ENCODE measurements around the gene GNG13. TPM values are rescaled to one million over a fixed set of nuclear protein-coding genes. Genes with fewer than 3 reads are reported as not detected.
"Not testable (repeated sequence)": the region's sequence is repeated elsewhere in the genome, so short reads cannot be mapped to it uniquely, and the experiment has no call there.

The GNG13 gene, protein sequence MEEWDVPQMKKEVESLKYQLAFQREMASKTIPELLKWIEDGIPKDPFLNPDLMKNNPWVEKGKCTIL
- total RNA-seq: not detected in 2 replicates

DNA sequence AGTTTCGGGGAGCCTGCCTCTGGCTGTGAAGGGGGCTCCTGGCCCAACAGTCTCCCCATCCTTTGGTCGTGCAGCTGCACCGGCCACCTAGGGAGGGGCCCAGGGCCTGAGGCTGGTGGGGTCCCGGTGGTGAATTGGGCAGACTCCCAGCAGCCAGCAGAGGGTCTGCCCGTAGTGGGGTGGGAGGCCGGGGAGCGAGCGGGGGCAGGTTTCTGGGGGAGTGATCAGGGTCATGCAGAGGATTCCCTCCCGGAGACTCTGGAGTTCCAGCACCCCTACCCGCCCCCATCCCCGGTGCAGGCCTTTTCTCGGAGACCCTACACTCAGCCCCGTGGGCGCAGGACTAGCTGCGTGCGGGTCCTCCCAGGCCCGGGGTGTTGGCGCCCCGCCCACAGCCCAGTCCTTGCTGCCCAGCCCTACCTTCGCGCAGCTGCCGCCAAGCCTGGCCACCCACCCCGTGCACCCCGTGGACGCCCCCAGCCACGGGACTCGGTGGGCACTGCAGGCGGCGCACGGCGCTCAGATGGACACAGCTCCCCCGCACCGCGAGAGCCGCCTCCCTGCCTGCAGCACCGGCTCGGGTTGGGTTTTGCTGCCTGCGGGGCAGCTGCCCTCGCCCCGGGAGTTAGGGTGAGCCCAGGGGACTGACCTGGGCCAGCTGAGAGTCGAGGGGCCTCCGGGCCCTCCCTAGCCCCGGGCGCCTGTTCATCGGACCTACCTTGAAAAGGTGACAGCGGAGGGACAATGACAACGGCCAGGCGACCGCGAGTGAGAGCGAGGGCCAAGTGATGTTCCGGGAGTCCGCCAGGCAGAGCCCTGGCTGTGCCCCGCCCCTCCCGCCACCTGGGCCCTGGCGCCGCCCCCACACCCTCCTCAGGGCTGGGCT is at the start of gene GNG13:
GNG13 (minus strand) TSS at position 787 of the 886 bp plus-strand sequence. CDS start 1,657 bp downstream, outside the sequence.
- intact Hi-C loops (cut with micrococcal nuclease): no loop called here

DNA sequence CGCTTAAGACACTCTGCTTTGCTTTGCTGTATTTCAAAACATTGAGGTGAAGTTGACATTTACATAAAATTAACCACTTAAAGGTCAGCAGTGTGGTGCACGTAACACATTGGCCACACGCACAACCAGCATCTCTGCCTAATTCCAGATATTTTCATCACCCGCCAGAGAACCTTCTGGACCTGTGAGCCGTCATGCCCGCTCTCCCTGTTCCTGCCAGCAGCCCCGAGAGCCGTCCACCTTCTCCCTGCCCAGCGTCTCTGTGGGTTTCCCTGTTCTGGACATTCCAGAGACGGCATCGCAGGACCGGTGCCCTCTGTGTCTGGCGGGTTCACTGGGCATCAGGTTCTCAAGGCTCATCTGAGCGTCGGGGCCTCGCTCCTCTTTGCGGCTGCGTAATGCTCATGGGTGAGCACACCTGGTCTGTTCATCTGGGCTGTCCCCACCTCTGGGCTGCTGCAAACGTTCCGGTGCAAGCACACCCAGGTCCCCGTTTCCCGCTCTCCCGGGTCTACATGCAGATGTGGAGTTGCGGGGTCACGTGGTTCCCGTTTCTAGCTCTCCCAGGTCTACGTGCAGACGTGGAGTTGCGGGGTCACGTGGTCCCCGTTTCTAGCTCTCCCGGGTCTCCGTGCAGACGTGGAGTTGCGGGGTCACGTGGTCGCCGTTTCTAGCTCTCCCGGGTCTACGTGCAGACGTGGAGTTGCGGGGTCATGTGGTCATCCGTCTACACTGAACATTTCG is 48.1 kb upstream of the GNG13 start:
- intact Hi-C loops (cut with micrococcal nuclease): no loop called here

DNA sequence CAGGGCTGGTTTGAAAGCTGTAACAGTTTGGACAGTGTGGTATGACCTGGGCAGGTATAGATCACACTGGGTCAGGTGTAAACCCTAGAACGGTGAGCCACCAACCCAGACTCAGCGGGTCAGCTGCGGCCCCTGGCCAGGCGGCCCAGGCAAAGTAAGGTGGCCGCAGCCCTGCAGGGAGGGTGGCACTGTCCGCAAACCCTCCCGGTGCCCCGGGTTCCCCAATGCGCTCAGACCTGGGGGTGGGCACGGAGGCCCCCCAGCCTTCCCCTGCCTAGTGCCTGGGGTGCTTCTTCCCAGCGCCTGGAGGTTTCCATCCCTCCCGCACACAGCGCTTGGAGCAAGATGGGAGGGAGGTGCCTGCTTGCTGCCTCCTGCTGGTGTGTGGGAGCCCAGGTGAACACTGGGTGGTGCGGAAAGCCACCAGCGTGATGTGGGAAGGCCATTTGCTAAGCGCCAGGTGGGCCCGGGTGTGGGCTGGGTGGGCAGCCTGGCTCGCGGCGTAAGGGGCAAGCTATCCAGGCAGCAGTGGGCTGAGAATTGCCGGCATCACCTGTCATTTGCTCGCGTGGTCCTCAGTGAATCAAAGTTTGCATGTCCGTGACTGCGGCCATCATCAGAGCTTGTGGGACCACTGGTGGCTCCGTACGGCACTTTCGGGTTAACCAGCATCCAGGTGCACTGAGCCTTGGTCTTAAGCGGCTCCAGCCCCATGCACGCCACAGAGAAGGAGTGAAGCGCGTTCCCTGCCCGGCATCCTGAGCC is 47.3 kb upstream of the GNG13 start:
- intact Hi-C loops (cut with micrococcal nuclease): no loop called here

DNA sequence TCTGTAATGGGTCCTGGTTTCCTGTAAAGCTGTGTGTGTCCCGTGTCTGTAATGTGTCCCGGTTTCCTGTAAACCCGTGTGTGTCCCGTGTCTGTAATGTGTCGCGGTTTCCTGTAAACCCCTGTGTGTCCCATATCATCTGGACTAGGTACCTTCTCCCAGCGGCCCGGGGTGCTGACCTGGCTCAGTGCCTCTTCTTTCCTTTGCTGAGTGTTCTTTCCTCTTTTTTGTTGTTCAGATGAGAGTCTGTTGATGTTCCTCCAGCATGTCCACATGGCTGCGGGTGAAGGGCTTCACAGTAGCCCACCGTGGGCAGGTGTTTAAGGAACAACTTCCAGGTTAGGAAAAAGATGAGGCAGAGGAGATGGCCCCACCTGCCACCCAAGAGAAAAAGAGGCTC is 46.6 kb upstream of the GNG13 start:
- intact Hi-C loops (cut with micrococcal nuclease): no loop called here

DNA sequence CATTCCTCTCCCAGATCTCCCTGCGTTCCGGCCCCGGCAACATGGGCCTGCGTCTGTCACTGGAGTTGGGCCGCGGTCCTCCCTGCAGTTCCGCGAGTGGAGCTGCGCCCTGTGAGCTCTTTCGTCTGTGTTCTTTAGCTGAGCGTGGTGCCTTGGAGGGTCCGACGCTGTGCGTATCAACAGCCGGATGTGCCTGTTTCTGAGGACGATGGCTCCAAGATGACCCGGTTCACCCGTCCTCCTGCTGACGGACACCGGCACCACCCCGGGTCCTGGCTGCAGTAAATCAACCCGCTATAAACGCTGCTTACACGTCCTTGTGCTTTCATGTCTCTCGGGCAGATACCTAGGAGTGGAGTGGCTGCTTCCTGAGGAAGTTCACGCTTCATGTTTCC is 44.8 kb upstream of the GNG13 start:
- intact Hi-C loops (cut with micrococcal nuclease): no loop called here

DNA sequence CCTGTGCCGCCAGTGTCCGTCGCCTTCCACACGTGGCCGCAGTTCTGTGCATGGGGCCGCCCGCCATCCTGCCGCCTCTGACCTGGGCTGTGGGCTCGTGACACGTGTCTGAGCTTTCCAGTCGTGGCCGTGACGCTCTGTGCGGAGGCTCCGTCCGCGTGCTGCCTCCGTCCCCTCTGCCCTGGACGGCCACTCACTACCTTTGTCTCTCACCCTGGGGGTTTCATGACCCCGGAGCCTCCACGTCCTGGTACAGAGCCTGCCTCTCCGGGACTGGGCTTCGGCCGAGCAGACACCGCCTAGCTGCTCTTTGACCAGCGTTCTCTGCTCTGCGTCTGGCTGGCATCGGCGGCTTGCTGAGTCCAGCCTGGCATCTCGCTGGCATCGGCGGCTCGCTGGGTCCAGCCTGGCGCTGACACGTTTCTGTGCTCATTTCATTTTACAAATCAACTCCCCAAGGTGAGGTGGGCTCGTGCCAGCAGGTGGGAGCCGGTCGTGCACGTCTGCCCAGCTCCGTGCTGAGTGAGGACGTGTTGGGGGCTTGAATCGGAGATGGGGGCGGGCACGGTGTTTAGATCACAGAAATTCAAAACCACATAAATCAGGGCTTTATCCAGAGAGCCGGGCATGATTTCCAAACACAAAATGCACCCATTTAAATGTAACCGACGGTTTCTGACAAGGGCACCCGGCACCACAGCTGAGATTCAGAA is 44.3 kb upstream of the GNG13 start:
- intact Hi-C loops (cut with micrococcal nuclease): no loop called here

DNA sequence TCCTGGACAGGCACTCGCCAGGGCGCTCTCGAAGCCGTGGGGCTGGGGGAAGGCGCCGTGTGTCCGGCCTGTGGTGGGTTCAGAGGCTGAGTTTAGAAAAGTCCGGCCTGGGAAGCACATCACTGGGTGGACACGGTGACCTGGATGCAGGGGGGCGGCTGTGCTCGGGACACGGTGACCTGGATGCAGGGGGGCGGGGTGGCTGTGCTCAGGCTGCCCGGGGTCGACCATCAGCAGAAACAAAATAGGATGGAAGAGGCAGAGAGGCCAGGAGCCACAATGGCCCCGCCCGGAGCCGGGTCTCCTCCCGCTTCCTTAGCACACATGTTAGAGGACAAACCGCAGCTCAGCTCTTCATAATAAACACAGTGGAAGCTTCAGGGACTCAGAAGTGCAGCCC is 43.2 kb upstream of the GNG13 start:
- intact Hi-C loops (cut with micrococcal nuclease): no loop called here

DNA sequence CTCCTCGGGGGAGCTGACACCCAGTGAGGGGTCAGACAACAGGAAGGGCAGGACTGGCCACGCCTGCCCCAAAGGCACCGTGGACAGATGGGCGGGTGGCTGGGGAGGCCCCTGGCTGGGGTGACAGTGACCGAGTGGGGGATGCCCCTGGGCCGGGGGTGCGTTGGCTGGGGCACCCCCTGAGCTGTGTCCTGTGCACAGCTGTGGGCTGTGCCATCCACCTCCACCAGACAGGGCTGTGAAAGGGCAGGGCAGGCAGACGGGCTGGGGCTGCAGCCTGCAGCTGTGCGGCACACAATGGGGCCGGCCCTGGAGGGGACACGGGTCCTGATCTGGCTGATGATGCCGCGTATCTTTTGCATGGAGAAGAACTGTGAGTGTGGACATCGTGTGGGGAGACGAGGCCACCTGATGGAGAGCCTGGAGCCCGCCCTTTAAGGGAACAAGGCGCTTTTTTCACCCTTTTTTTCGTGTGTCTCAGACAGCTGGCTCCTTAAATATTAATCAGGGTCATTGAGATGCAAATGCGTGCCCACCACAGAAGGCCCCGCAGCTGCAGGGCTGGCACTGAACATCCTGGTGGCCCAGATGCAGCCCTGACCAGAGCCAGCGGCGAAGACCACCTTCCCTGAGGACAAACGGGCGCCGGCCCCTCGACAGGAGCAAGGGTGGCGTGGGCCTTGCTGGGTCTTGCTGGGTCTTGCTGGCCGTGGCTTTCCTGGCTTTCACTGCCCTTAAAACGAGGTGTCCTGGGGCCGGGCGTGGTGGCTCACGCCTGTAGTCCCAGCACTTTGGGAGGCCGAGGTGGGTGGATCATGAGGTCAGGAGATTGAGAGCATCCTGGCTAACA is 42.4 kb upstream of the GNG13 start:
- intact Hi-C loops (cut with micrococcal nuclease): no loop called here

DNA sequence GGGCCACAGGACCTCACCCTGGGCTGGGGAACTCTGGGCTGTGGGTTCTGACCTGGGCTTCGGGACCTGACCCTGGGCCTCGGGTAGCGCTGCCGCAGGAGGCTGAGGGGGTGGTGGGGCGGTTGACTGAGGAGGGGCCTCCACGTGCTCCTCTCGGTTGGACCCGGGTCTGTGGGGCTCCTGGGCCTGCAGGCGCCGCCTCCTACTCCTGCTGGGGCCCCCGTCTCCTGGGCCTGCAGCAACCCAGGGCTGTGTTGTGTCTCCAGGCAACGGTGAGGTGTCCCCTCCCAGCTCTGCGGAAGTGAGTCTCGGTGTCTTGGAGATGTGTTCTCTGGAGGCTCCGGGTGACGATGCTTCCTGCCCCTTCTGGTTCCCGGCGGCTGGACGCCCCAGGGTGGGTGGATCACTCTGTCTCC is 41.5 kb upstream of the GNG13 start:
- intact Hi-C loops (cut with micrococcal nuclease): no loop called here

DNA sequence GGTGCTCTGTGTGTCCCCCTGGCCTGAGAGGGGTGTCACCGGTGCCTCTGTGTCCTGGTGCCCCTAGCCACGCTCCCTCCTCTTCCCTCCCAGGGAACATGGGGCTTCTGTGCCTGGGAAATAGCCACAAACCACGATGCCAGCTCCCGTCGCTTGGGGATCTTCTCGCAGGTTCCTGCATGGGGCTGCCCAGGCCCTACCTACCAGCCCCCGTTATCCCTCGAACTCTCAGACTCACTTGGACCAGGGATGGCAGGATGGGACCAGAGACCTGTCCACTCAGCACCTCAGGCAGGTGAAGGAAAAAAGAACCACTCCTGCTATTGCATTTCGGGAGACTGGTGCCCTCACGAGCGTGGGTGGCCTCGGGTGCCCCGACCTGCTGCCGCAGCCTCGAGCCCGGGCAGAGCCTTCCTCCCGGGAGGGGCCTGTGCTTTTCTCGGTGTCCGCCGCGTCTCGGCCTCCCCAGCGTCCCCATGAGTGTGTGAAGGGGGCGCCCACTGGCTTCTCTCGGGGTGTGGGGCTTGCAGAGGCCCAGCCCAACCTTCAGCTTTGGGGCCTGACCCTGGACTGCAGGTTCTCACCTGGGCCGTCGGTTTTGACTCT is 41.0 kb upstream of the GNG13 start:
- intact Hi-C loops (cut with micrococcal nuclease): no loop called here

DNA sequence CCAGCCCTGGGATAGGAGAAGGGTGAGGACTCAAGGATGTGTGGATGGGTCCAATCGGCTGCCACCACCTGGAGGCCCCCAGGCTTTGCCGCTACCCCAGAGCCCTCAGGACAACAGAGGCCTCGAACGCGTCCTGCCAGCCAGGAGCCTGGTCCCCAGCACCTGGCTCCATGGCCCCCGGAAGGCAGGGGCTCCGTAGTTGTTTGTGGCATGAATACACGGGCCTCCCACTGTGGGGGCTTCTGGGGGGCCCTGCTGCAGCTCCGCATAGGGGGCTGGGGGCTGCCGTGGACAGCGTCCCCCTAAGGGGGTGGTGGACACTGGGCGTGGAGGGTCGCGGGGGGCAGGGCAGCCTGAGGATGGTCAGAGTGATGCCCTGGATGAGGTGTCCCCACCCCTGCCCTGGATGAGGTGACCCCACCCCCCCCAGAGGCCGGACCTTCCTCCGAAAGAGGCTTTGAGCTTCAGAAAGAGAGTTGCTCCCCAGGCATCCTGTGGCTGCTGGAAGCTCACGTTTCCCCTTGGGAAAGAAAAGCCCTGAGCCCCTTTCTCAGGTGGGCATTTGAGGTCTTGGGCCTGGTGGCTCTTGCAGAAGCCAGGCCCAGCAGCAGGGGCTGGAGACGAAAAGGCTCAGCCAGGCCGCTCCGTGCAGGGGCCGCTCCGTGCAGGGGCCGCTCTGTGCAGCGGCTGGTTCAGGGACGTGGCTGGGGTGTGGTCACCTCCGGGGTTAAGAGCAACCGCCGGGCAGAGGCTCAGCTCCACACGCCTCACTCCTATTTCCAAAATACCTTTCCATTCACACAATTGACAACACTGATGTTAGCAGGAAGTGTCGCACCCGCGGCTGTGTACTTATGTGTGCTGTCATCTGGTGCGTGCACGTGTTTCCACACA is 40.3 kb upstream of the GNG13 start:
- intact Hi-C loops (cut with micrococcal nuclease): no loop called here

DNA sequence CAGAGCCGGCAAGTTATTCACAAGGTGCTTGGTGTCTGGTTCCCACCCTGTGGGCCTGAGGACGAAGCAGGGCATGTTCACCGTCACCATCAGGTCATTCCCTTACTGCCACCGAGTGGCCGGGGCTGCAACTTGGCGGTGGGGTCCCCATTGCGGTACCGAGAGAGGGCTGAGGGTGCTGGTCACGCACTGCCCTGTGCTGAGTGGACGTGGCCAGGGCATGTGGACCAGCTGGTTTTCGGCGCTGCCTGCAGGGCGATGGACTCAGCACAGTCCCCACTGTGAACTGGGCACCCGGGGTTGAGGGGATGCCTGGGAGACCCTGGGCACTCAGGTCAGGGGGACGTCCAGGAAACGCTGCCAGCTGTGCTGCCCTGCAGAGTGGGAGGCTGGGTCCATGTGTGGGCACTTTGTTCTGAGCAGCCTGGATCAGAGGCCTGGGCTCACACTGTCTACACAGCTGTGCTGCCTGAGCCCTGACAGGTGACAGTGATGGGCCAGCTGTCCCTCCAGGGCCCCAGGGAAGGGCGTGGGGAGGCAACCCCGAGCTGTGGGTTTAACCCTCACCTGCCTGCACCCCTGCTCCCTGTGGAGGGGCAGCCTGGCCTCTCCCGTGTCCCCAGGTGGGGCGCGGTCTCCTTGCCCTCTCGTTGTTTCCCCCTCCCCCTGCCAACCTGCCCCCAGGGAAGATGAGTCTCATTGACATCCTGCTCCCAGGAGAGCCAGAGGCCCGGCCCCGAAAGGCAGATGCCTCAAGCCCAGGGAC is 39.3 kb upstream of the GNG13 start:
- intact Hi-C loops (cut with micrococcal nuclease): no loop called here

DNA sequence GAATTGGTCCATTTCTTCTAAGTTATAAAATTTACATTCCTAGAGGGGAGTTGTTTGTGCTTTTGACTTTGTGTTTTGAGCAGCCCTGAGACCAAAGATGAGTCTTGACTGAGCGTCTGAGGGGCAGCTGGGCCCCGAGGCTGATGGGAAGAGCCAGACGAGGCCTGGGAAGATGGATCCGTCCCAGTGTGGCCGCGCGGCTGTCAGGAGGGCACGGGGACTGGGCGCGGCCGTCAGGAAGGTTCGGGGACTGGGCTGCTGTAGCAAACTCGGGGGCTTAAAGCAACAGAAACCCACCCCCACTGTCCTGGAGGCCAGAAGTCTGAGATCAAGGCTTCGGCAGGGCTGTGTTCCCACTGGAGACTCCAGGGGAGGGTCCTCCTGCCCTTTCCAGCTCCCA is 38.2 kb upstream of the GNG13 start:
- intact Hi-C loops (cut with micrococcal nuclease): no loop called here

DNA sequence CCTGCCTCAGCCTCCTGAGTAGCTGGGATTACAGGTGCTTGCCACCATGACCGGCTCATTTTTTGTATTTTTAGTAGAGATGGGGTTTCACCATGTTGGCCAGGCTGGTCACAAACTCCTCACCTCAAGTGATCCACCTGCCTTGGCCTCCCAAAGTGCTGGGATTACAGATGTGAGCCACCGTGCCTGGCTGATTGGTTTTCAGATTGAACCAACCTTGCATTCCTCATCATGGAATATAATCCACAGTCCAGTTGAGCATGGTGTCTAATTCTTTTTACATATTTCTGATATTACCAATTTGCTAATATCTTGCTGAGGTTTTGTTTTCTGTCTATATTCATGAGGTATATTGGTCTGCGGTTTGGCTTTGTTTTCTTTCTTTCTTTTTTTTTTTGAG is 36.3 kb upstream of the GNG13 start:
- intact Hi-C loops (cut with micrococcal nuclease): not testable (repeated sequence)

DNA sequence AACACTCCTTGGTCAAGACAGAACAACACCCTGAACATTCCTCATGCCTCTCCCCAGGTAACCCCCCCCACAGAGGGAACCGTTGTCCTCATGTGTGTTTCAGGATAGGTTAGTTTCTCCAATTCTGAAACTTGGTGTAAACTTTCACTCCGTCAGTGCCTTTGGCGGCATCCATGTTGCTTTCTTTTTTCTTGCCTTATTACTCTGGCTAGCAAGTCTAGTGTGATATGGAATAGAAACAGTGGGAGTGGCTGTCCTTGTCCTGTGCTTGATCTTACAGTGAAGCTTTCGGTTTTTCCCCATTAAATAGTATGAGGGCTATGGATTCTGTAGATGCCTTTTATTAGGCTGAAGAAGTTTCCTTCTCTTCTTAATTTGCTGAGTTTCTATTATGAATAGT is 35.7 kb upstream of the GNG13 start:
- intact Hi-C loops (cut with micrococcal nuclease): no loop called here

DNA sequence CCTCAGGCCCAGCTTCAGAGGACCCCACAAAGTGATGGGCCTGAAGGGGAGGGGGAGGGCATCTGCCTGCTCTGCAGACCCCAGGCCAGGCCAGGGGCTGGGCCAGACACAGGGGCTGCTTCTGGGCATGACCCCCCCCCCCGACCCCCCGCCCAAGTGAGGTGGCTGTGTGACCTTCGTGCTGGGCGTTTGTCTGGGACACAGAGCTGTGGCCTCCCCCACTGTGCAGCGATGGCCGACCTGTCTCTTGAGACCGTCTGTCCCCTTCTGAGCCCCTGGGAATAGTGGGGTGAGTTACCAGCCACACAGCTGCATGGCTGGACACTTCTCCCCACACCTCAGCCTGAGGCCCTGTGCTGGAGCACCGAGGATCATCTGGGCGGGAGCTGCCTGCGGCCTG is 34.8 kb upstream of the GNG13 start:
- intact Hi-C loops (cut with micrococcal nuclease): no loop called here

DNA sequence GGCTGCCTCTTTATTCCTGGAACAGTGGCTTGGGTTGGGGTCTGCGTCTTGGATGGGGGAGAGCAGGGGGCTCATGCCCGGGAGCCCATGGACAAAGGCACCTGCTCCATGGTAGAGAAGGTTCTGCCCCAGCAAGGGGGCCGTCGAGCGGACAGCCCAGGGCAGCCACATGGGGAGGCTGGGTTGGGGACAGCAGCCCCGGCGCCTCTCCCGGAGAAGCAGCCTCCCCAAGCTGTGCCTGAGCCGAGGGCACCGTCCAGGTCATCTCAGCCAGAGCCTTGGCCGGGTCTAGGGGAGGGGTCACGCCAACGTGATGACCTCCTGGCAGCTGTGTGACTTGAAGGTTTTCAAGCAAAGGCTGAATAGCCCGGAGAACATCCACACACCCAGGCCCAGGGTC is 32.9 kb upstream of the GNG13 start:
- intact Hi-C loops (cut with micrococcal nuclease): no loop called here

Measured in T-helper 1 cell treated with Interleukin-12 subunit alpha and Interleukin-12 subunit beta and Interleukin-4 antibody, amounts not matched to agents 30 ng/mL and 1 ng/mL, for 36 hours (primary cell).